ENCODE results near the gene SFT2D2. TPM values are rescaled to one million over a fixed set of nuclear protein-coding genes. Genes with fewer than 3 reads are reported as not detected.

Gene SFT2D2
- total RNA-seq, 2 donors from 2014 or later: 32.5 to 34.3 TPM

- Mint-ChIP-seq H3K27me3 (ENCODE audit: insufficient read depth) (no peaks in the 10 kb centered on the region), H3K4me1 (peaks cover 15% of the 10 kb centered on the region), H3K27ac (no peak overlapping the region), H3K9me3 (no peaks in the 10 kb centered on the region), H3K4me3 (no peak overlapping the region), H3K36me3 (ENCODE audit: low read depth) (no peaks in the 10 kb centered on the region)
- no peaks in the 10 kb centered on the region for H3K4me1 ChIP-seq (ENCODE audit: control insufficient read depth, insufficient read depth, low read length)
- WGBS, 2 experiments (ENCODE audit: insufficient coverage in 1 of 2, insufficient read length in 1 of 2): 75 to 94% methylated on average over 2 of the region's 2 CpGs
- no peak overlapping the region for H3K9ac ChIP-seq (ENCODE audit: extremely low read depth, low read length, poor library complexity, severe bottlenecking)
- DNase-seq: no peak
- H3K27ac ChIP-seq (ENCODE audit: low read depth, low read length): no peak overlapping the region
- no peak for TF ChIP-seq CTCF (conservative IDR thresholded peaks at IDR 0.05)
- H3K27me3 ChIP-seq (ENCODE audit: control insufficient read depth, insufficient read depth, low read length, poor library complexity, severe bottlenecking): no peaks in the 10 kb centered on the region
- H3K4me3 ChIP-seq (ENCODE audit: low read length): no peak overlapping the region
- no peaks in the 10 kb centered on the region for H3K36me3 ChIP-seq (ENCODE audit: control insufficient read depth, insufficient read depth, low read length)
- H3K9me3 ChIP-seq (ENCODE audit: control insufficient read depth, low read length): no peaks in the 10 kb centered on the region
Observed at GRCh38 chr1:168300626-168301025, 74.8 kb downstream of the SFT2D2 start.

GRCh38 chr1:168301664-168302320, 76.0 kb downstream of the SFT2D2 start:
- no peaks in the 10 kb centered on the region for H3K4me1 ChIP-seq (ENCODE audit: control insufficient read depth, insufficient read depth, low read length)
- no peak overlapping the region for H3K27ac ChIP-seq (ENCODE audit: low read depth, low read length)
- no peaks in the 10 kb centered on the region for H3K9me3 ChIP-seq (ENCODE audit: control insufficient read depth, low read length)
- no peak overlapping the region for H3K9ac ChIP-seq (ENCODE audit: extremely low read depth, low read length, poor library complexity, severe bottlenecking)
- H3K4me3 ChIP-seq (ENCODE audit: low read length): no peak overlapping the region
- H3K9me3 Mint-ChIP-seq: no peaks in the 10 kb centered on the region
- H3K36me3 Mint-ChIP-seq (ENCODE audit: low read depth): no peaks in the 10 kb centered on the region
- no peak for DNase-seq
- H3K27ac Mint-ChIP-seq: no peak overlapping the region
- H3K36me3 ChIP-seq (ENCODE audit: control insufficient read depth, insufficient read depth, low read length): no peaks in the 10 kb centered on the region
- TF ChIP-seq CTCF (conservative IDR thresholded peaks at IDR 0.05): no peak
- H3K27me3 ChIP-seq (ENCODE audit: control insufficient read depth, insufficient read depth, low read length, poor library complexity, severe bottlenecking): no peaks in the 10 kb centered on the region
- 80 to 100% methylated on average over 1 to 3 of the region's 3 CpGs for WGBS, 2 experiments (ENCODE audit: insufficient coverage in 1 of 2, insufficient read length in 1 of 2)
- no peaks in the 10 kb centered on the region for H3K27me3 Mint-ChIP-seq (ENCODE audit: insufficient read depth)
- H3K4me3 Mint-ChIP-seq: no peak overlapping the region
- H3K4me1 Mint-ChIP-seq: peaks cover 13% of the 10 kb centered on the region

Other genes starting within 250 kb of the SFT2D2 start
- 10 to 100 TPM; 24.0 to 26.6 TPM for gene GPR161, start 89.1 kb upstream of the SFT2D2 start, total RNA-seq
- gene TIPRL, start 47.0 kb upstream of the SFT2D2 start, total RNA-seq: 10 to 100 TPM; 29.3 to 30.9 TPM
- 1 to 10 TPM; 2.2 to 2.5 TPM for gene TBX19, start 54.9 kb downstream of the SFT2D2 start, total RNA-seq